Activated CD4-positive, alpha-beta T cell treated with anti-CD3 and anti-CD28 coated beads, Interleukin-2, Interleukin-4, amounts not matched to agents 100 ng/mL and 50 ng/mL, durations not matched to agents 16 hours and 8 hours (primary cell): ENCODE data around the gene GRIK4.

Experiments used
- DNase-seq: peaks from one replicate; pipeline ENCODE4 v3.0.0-alpha.2; 2020; ENCODE audit warnings: low spot score

The GRIK4 gene

GRCh38 chr11:120815319-120816100, 304.0 kb downstream of the GRIK4 start:
- DNase-seq = no peak

DNA sequence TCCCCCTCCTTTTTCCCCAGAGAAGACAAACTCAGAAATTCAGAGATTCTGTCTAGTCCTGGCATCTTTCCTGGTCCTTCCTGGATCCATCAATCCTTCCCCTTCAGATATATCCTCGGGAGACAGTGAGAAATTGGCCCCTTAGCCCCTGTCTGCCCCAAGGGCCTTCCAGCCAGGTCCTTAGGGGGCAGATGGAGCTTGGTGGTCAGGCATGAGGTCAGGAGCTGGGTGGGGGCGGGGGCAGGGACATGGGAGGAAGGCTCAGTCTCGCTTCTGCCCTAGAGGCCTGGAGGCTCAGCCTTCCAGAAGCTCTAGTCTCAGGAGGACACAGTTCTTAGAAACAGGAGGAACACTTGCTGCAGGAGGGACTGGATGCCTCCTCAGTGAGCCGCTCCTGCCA, 304.6 kb downstream of the GRIK4 start:
- DNase-seq = no peak

DNA sequence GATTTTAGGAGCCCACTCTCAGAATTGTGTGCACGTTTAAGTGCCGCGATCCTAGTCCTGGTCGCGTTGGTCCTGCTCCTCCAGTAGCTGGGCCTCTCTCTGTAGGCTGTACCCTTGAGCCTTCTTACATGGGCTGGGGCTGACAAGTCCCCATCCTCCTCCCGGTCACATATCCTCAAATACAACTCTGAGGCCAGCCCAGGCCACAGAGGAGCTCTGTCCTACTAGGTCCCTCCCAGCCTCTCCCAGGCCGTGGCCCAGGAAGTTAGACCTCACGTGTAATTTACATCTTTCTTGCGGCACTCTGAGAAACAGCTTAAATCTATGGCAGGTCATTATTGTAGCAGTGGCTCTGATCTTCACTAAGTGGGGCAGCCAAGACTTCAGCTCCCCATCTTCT, 305.2 kb downstream of the GRIK4 start:
- DNase-seq = no peak

DNA sequence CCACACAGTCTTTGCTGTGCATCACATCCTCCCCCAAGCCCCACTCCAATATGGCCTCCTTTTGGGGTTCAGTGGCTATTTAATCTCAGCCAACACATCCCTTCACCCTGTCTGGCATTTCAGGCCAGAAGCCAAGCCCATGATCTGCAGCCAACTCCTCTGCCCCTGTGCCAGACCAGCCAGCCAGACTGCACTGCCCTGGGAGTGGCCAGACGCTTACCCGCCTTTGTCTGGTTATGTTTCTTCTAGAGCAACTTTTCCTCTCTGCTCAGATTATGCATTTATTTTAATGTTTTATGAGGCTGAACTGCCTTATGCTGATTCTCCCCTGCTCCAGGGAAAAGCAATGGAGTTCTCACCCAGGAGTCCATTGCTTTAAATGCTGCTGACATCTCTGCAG, 305.6 kb downstream of the GRIK4 start:
- DNase-seq = no peak

DNA sequence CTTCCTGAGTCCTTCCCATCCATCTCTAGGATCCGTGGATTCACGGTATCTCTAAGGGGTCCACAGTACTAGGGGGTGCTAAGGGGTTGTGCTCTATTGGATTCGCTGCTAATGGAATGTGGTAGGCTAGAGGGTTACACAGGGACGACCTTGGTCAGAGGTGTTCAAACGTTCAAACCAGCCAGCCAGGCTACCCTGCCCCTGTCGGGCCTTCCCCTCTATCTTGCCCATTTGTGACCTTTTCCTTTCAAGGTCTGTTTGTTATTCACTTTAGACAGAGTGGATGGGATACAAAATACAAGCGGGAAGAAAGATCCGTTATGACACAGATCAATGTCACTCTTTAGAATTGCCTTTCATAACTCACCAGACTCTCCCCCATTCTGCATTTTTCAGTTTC, 306.5 kb downstream of the GRIK4 start:
- no peak for DNase-seq

DNA sequence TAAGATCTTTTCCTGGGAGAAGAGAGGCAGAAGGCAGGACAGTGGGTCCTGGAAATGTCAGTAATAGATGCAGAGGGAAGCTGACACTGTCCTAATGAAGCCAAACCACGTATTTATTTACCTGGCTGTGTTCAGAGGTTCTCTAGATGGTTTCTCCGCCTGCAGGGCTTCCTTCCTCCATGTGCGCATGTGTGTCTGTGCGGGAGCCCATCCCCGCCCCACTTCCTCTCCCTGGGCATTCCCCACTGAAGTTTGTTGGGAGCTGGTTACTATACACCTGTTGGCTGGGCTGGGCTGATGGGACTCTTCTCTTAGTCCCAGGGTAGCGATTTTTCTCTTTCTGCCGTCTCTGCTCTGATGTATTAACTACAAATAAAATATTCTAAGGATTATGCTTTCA, 307.5 kb downstream of the GRIK4 start:
- DNase-seq = no peak

GRCh38 chr11:120819437-120820365, 308.2 kb downstream of the GRIK4 start:
- no peak for DNase-seq

- DNase-seq = no peak
Observed at GRCh38 chr11:120823159-120823558, 311.6 kb downstream of the GRIK4 start.

GRCh38 chr11:120824242-120824641, 312.7 kb downstream of the GRIK4 start:
- DNase-seq = no peak

- DNase-seq = no peak
Observed at GRCh38 chr11:120827198-120827597, 315.6 kb downstream of the GRIK4 start.

GRCh38 chr11:120827820-120828219, 316.3 kb downstream of the GRIK4 start:
- DNase-seq = no peak

GRCh38 chr11:120828847-120829246, 317.3 kb downstream of the GRIK4 start:
- DNase-seq = no peak

DNA sequence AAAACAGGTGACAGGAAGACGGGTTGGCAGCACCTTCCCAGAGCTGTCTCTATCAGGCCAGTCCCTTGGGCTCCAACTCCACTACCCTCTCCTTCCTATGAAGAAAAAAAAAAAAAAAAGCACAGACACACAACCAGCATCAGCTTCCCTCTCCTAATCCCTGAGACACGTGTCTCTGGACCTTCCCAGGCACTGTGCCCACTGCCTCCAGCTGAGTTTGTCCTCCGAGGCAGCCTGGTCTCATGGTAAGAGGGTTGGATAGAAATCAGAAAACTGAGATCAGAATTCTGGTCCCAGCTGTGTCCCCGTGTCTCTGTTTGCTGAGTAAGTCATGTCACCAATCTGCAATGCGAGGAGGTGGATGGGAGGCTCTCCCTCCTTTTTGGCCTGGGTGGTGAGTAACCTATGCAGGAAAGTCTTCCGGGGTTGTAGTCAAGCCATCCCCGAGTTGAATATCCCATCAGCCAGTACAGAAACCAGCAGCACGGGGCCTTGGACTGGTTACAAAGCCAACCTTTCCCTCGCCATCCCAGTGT, 318.6 kb downstream of the GRIK4 start:
- DNase-seq = no peak

DNA sequence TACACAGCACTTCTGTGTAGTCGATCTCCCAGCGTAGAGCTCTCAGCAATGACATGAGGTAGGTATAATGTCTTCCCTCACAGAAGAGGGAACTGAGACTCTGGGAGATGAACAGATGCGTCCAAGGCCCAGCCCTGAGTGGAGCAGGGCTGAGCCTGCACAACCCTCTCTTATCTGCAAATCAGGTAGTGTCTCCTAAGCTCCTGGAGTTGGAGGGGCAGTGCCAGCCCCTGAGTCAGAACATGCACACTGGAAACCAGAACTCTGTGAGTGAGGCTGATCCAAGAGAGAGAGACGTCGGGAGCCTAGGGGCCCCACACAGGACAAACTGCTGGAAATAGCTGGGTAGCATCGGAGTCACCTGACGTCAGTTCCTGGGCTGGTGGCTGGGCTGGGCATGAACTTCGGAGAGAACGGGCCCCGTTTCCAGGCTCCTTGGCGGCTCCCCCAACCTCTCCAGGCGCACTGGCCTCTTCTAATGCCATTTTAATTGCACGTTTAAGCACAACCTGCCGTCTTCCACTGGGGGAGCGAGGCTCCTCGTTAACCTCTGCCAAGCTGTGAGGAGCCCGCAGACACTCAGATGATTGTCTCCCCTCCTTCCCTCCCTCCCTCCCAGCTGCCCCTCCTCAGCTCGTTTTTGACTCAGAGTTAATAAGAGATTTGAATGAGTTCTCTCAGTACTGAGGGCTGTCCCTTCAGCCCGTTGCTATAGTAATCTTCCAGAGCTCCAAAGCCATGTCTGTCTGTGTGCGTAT, 321.1 kb downstream of the GRIK4 start:
- DNase-seq = no peak

GRCh38 chr11:120834686-120835210, 323.2 kb downstream of the GRIK4 start:
- DNase-seq = no peak

DNA sequence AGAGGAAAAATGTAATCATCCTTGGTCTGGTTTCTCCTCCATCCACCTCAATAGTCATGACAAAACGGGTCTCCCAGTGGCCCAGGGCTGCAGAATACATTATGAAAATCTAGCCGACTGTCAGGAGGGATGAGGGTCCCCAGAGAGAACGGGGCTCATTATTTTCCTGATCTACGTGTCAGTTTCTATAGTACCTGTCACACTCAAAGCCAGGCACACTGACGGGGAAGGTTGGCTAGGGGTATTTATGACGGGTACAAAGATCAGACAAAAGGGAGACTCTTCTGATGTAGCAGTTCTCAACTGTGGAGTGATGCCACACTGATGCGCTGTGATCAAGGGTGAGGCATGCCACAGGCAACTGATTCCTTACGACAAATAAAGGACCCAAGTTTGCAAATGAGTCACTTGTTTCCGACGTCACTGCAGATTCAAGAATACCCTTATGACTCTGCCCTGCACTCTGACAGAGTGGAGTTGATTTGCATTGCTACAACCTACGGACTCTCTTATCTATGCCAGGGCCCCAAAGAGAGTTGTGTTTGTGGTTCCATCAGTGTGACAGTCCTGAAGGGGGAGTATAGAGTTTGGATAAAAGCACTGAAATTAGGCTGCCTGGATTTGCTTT, 324.2 kb downstream of the GRIK4 start:
- peak; percentile 82 for DNase-seq

- DNase-seq = no peak
Observed at GRCh38 chr11:120837696-120838095, 326.1 kb downstream of the GRIK4 start.

DNA sequence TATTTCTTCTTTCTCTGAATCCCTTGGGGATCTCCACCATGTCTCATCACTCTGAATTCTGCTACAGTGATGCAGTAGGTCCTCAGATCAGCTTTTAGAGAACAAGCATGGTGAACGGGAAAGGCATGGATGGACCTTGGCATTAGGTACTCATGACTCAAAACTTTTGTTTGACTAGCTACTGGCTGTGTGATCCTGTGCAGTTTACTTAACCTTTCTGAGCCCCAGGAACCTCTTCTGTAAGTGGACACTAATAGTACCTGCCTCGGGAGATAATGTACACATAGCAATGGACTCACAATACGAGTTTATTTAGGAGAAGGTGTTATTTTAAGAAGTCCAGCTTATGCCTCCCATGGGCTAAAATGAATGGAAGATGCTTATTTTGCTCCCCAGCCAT, 327.7 kb downstream of the GRIK4 start:
- no peak for DNase-seq

- DNase-seq = no peak
Observed at GRCh38 chr11:120839846-120840402, 328.4 kb downstream of the GRIK4 start.

GRCh38 chr11:120840661-120841060, 329.1 kb downstream of the GRIK4 start:
- no peak for DNase-seq

- DNase-seq = no peak
Observed at GRCh38 chr11:120841074-120841473, 329.5 kb downstream of the GRIK4 start.
